Effector memory CD8-positive, alpha-beta T cell (primary cell): ENCODE data around the gene KDM7A.
"Not testable (repeated sequence)": the region's sequence is repeated elsewhere in the genome, so short reads cannot be mapped to it uniquely, and the experiment has no call there.

Experiments
- ATAC-seq: fragments of 150-1000 bp; cut with Tn5 transposase; replicated peaks from 2 replicates; pipeline ENCODE4 v1.10.0; 2021; ENCODE audit warnings: mild to moderate bottlenecking, moderate library complexity
- DNase-seq, 3 experiments: peaks; one replicate each; pipeline ENCODE4 v3.0.0; 2021
- H3K27ac Mint-ChIP-seq, 2 donors: one replicate each; pipeline ENCODE4 v1.8.0; 2022; ENCODE audit warnings: mild to moderate bottlenecking in 2 of 2, mixed read lengths in 2 of 2, moderate library complexity in 2 of 2
- H3K27me3 Mint-ChIP-seq, 2 donors: one replicate each; pipeline ENCODE4 v1.8.0; 2022; ENCODE audit warnings: mixed read lengths in 2 of 2
- H3K36me3 Mint-ChIP-seq: one replicate; pipeline ENCODE4 v1.8.0; 2022; ENCODE audit warnings: mild to moderate bottlenecking, moderate library complexity, mixed read lengths; ENCODE audit not compliant: insufficient read depth
- H3K4me1 Mint-ChIP-seq, 2 donors: one replicate each; pipeline ENCODE4 v1.8.0; 2022; ENCODE audit warnings: low read depth in 2 of 2, mixed read lengths in 2 of 2
- H3K4me3 Mint-ChIP-seq, 2 donors: one replicate each; pipeline ENCODE4 v1.8.0; 2022; ENCODE audit warnings: mild to moderate bottlenecking in 2 of 2, mixed read lengths in 2 of 2, moderate library complexity in 2 of 2
- H3K9me3 Mint-ChIP-seq, 2 donors: one replicate each; pipeline ENCODE4 v1.8.0; 2022; ENCODE audit warnings: mixed read lengths in 2 of 2

Gene KDM7A

GRCh38 chr7:140127360-140128127, 49.2 kb downstream of the KDM7A start:
- DNase-seq (no peak), ATAC-seq (no peak)
- Mint-ChIP-seq H3K4me1 (peaks cover 0 to 7% of the 10 kb centered on the region in 2 donors), H3K36me3 (peaks cover 62% of the 10 kb centered on the region), H3K27me3 (no peaks in the 10 kb centered on the region), H3K9me3 (no peaks in the 10 kb centered on the region), H3K27ac (no peak overlapping the region), H3K4me3 (no peak overlapping the region)

- ATAC-seq (no peak), DNase-seq (no peak)
- H3K36me3 Mint-ChIP-seq: peaks cover 57% of the 10 kb centered on the region
Observed at GRCh38 chr7:140126435-140127034, 50.2 kb downstream of the KDM7A start.

GRCh38 chr7:140122965-140123364, 53.8 kb downstream of the KDM7A start:
- Mint-ChIP-seq H3K36me3 (peaks cover 50% of the 10 kb centered on the region), H3K27me3 (no peaks in the 10 kb centered on the region), H3K27ac (no peak overlapping the region), H3K4me1 (no peaks in the 10 kb centered on the region), H3K4me3 (no peak overlapping the region), H3K9me3 (no peaks in the 10 kb centered on the region)
- DNase-seq (no peak), ATAC-seq (no peak)

More at GRCh38 chr7:140126435-140127034, 50.2 kb downstream of the KDM7A start:
- H3K4me1 Mint-ChIP-seq: peaks cover 0 to 2% of the 10 kb centered on the region in 2 donors
- no peak overlapping the region for H3K27ac Mint-ChIP-seq
- no peaks in the 10 kb centered on the region for H3K9me3 Mint-ChIP-seq
- no peaks in the 10 kb centered on the region for H3K27me3 Mint-ChIP-seq
- H3K4me3 Mint-ChIP-seq: no peak overlapping the region

GRCh38 chr7:140121326-140121725, 55.5 kb downstream of the KDM7A start:
- peaks cover 45% of the 10 kb centered on the region for H3K36me3 Mint-ChIP-seq
- no peaks in the 10 kb centered on the region for H3K9me3 Mint-ChIP-seq
- no peaks in the 10 kb centered on the region for H3K27me3 Mint-ChIP-seq
- H3K4me1 Mint-ChIP-seq: no peaks in the 10 kb centered on the region
- no peak overlapping the region for H3K27ac Mint-ChIP-seq
- H3K4me3 Mint-ChIP-seq: no peak overlapping the region
- no peak for ATAC-seq
- no peak for DNase-seq

GRCh38 chr7:140114817-140115216, 62.0 kb downstream of the KDM7A start:
- not testable (repeated sequence) for ATAC-seq, DNase-seq, H3K4me3 Mint-ChIP-seq, H3K4me1 Mint-ChIP-seq, H3K9me3 Mint-ChIP-seq, H3K27ac Mint-ChIP-seq, H3K27me3 Mint-ChIP-seq
- peaks cover 68% of the 10 kb centered on the region for H3K36me3 Mint-ChIP-seq

GRCh38 chr7:140108777-140109176, 68.0 kb downstream of the KDM7A start:
- Mint-ChIP-seq H3K27ac (peak overlapping the region in 1 of 2 donors; percentile 44), H3K36me3 (peaks cover 41% of the 10 kb centered on the region), H3K4me1 (peaks cover 1 to 10% of the 10 kb centered on the region in 2 donors)
- H3K4me3 Mint-ChIP-seq, H3K27me3 Mint-ChIP-seq, DNase-seq, ATAC-seq, H3K9me3 Mint-ChIP-seq: not testable (repeated sequence)

GRCh38 chr7:140096459-140096858, 80.3 kb downstream of the KDM7A start:
- no peak for ATAC-seq
- no peak for DNase-seq
- no peaks in the 10 kb centered on the region for H3K27me3 Mint-ChIP-seq
- peaks cover 0 to 2% of the 10 kb centered on the region in 2 donors for H3K4me1 Mint-ChIP-seq
- no peaks in the 10 kb centered on the region for H3K9me3 Mint-ChIP-seq
- H3K27ac Mint-ChIP-seq: no peak overlapping the region
- H3K4me3 Mint-ChIP-seq: no peak overlapping the region
- H3K36me3 Mint-ChIP-seq: peaks cover 83% of the 10 kb centered on the region

- Mint-ChIP-seq H3K27ac (no peak overlapping the region), H3K4me1 (no peaks in the 10 kb centered on the region), H3K27me3 (no peaks in the 10 kb centered on the region), H3K36me3 (peaks cover 67% of the 10 kb centered on the region), H3K9me3 (no peaks in the 10 kb centered on the region), H3K4me3 (no peak overlapping the region)
- no peak for ATAC-seq
- DNase-seq: no peak
Observed at GRCh38 chr7:140093375-140093774, 83.4 kb downstream of the KDM7A start.

- Mint-ChIP-seq H3K4me1 (peaks cover 23 to 35% of the 10 kb centered on the region in 2 donors), H3K9me3 (no peaks in the 10 kb centered on the region), H3K27ac (peak overlapping the region; percentile 45 to 70), H3K27me3 (no peaks in the 10 kb centered on the region), H3K4me3 (peak overlapping the region; percentile 64 to 68), H3K36me3 (peaks cover 3% of the 10 kb centered on the region)
- ATAC-seq (peak; percentile 45), DNase-seq (no peak)
Observed at GRCh38 chr7:140085447-140085846, 91.3 kb downstream of the KDM7A start.

- H3K36me3 Mint-ChIP-seq: peaks cover 3% of the 10 kb centered on the region
- no peaks in the 10 kb centered on the region for H3K9me3 Mint-ChIP-seq
- peak in 2 of 3 experiments; percentile 23 to 31 for DNase-seq
- H3K4me3 Mint-ChIP-seq: peak overlapping the region; percentile 64 to 68
- peak overlapping the region; percentile 45 to 70 for H3K27ac Mint-ChIP-seq
- peak; percentile 81 for ATAC-seq
- no peaks in the 10 kb centered on the region for H3K27me3 Mint-ChIP-seq
- peaks cover 23 to 35% of the 10 kb centered on the region in 2 donors for H3K4me1 Mint-ChIP-seq
Observed at GRCh38 chr7:140084972-140085371, 91.8 kb downstream of the KDM7A start.

- Mint-ChIP-seq H3K36me3 (peaks cover 3% of the 10 kb centered on the region), H3K4me1 (peaks cover 23 to 35% of the 10 kb centered on the region in 2 donors), H3K4me3 (peak overlapping the region; percentile 62 to 68), H3K27ac (peak overlapping the region; percentile 45 to 83), H3K9me3 (no peaks in the 10 kb centered on the region), H3K27me3 (no peaks in the 10 kb centered on the region)
- ATAC-seq (peak; percentile 66), DNase-seq (peak in 1 of 3 experiments; percentile 21)
Observed at GRCh38 chr7:140084142-140084655, 92.6 kb downstream of the KDM7A start.

- ATAC-seq (no peak), DNase-seq (no peak)
- H3K36me3 Mint-ChIP-seq: peaks cover 3% of the 10 kb centered on the region
- no peaks in the 10 kb centered on the region for H3K27me3 Mint-ChIP-seq
- H3K27ac Mint-ChIP-seq: peak overlapping the region in 1 of 2 donors; percentile 88
- peak overlapping the region in 1 of 2 donors; percentile 19 for H3K4me3 Mint-ChIP-seq
- H3K4me1 Mint-ChIP-seq: peaks cover 25 to 35% of the 10 kb centered on the region in 2 donors
- H3K9me3 Mint-ChIP-seq: no peaks in the 10 kb centered on the region
Observed at GRCh38 chr7:140082770-140083169, 94.0 kb downstream of the KDM7A start.

GRCh38 chr7:140081774-140082425, 94.9 kb downstream of the KDM7A start:
- Mint-ChIP-seq H3K4me3 (no peak overlapping the region), H3K36me3 (peaks cover 3% of the 10 kb centered on the region), H3K27ac (peak overlapping the region in 1 of 2 donors; percentile 88), H3K4me1 (peaks cover 25 to 35% of the 10 kb centered on the region in 2 donors), H3K9me3 (no peaks in the 10 kb centered on the region), H3K27me3 (no peaks in the 10 kb centered on the region)
- no peak for DNase-seq
- no peak for ATAC-seq
